ENCODE data around the gene WBP2NL.
"Not testable (repeated sequence)": the region's sequence is repeated elsewhere in the genome, so short reads cannot be mapped to it uniquely, and the experiment has no call there.

Gene WBP2NL, protein sequence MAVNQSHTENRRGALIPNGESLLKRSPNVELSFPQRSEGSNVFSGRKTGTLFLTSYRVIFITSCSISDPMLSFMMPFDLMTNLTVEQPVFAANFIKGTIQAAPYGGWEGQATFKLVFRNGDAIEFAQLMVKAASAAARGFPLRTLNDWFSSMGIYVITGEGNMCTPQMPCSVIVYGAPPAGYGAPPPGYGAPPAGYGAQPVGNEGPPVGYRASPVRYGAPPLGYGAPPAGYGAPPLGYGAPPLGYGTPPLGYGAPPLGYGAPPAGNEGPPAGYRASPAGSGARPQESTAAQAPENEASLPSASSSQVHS

DNA sequence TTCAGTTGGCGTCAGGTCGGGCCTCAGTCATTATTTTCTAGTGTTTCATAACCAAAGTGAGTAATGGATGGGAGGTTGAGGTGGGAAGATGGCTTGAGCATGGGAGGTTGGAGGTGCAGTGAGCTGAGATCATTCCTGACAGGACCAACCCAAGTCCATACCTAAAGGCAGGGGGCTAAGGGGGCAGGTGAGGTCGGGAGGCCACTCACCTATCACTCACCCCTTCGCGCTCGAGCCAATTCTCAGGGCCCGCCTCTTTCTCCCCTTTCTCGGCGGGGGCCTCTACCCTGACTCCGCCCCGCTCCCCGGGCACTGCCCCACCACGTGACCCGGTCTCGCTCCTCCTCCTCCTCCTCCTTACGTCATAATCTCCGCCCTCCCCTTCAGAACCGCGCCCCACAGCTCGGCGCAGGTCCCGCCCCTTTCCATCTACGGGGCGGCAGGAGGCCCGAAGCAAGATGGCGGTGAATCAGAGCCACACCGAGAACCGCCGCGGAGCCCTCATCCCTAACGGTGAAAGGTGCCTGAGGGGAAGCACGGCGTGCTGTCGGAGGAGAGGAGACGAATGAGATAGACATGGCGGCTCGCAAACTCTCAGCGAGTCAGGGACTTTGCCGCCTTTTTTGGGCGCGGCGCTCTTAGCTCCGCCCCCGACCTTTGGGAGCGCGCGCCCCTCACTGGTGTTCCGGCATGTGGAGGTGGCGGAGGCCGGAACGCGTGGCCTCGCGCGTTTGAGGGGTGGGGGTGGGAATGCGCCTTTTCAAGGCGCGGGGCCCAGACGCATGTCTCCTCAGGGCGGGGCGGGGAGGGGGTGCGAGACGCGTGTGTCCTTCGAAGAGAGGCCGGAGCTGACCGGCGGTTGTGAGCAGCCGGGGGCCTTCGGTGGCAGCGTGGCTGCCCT lies at the start of gene WBP2NL:
TSS of gene WBP2NL (plus strand) at position 428 of the 901 bp plus-strand sequence. CDS start at position 459, 31 bp downstream.
- DNase-seq (ENCODE audit: low read depth): peak; percentile 87

GRCh38 chr22:41948928-41949296 lies 49.7 kb upstream of the WBP2NL start:
- not testable (repeated sequence) for DNase-seq (ENCODE audit: low read depth)

GRCh38 chr22:41949297-41949965 lies 49.2 kb upstream of the WBP2NL start:
- no peak for DNase-seq (ENCODE audit: low read depth)

- no peak for DNase-seq (ENCODE audit: low read depth)
Measured at GRCh38 chr22:41951898-41952474, 46.6 kb upstream of the WBP2NL start, which contains the start of gene SMIM45. Gene SMIM45, plus strand, starts transcription at chr22:41952150.

- no peak for DNase-seq (ENCODE audit: low read depth)
Measured at GRCh38 chr22:41952713-41953112, 45.9 kb upstream of the WBP2NL start.

DNA sequence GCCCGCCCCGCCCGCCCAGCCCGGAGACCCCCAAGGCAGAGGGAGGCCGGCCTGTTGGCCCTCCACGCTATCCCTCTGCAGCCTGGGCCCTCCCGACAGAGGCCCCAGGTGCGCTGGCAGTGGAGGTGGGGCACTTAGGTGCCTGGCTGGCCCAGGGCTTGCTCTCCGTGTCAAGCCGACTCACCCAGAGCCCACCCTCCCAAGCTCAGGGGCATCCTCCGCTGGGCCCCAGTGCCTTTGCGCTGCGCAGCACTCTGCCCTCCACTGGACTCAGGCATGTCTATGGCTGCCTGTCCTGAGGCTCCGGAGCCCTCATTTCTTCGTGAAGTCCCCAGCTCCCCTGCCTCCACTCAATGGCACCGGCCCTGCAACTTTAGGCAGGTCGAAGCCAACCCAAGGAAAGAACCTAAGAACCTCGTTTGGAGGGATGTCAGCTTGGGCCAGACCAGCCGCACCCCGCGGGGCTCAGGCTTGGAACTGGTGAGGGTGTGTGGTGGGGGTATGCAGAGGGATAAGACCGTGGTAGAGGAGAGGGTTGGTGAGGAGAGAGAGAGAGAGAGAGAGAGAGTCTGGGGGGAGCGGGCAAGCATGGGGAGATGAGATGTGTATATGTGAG lies 40.5 kb upstream of the WBP2NL start:
- no peak for DNase-seq (ENCODE audit: low read depth)

GRCh38 chr22:41963453-41964111 lies 35.0 kb upstream of the WBP2NL start:
- no peak for DNase-seq (ENCODE audit: low read depth)

DNA sequence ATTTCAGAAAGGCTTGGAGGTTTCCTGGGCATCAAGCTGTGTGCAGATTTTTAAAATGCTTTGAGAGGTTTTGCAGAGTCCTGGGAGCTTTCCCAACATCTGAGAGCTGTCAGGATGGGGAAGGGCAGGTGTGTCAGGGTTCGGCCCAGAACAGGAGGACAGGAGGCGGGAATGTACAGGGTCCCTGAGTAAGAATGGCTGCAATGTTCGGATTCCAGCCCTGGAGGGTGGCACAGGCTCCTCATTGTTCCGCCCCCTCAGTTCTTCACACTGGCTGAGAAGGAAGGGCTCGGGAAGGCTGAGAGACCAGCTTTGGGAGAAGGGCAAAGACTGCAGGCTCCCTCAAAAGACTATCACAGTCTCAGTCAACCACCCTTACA lies 34.5 kb upstream of the WBP2NL start:
- no peak for DNase-seq (ENCODE audit: low read depth)

DNA sequence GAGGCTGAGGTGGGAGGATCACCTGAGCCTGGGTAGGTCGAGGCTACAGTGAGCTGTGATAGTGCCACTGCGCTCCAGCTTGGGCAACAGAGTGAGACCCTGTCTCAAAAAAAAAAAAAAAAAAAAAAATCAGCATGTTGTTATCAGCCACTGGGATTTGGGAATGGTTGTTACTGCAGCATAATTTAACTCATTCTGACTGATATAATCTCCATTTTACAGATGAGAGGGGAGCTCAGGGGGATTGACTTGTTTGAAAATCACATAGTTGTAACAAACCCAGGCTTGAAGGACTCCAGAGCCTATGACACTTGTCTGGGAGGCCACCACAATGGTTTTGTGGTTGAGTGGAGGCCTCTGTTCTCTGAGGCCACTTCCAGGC lies 32.4 kb upstream of the WBP2NL start:
- DNase-seq (ENCODE audit: low read depth): no peak

- DNase-seq (ENCODE audit: low read depth): peak; percentile 20
Measured at GRCh38 chr22:41966607-41967240, 31.9 kb upstream of the WBP2NL start.

DNA sequence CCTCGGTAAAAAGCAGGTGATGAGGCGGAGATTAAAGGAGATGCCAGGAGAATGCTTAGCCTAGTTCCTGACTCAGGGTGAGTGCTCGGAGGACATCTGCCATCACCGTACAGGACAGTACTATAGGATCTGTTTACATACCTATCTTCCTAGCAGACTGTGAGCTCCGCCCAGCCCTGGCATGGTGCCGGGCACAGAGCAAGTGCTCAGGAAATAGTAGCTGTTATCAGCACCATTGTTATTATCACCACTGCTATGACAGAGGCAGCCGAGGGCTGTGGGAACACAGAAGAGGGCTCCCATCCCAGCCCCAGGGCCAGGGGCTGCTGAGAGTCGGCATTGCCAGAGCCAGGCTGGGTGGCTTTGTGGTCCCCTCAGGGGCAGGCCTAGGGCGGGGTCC lies 30.0 kb upstream of the WBP2NL start:
- DNase-seq (ENCODE audit: low read depth): no peak

GRCh38 chr22:41969110-41969646 lies 29.4 kb upstream of the WBP2NL start, which contains the start of gene SEPTIN3:
Gene SEPTIN3, plus strand, starts transcription at chr22:41969443. Its CDS starts 2,050 bp downstream, at chr22:41971493.
- DNase-seq (ENCODE audit: low read depth): no peak

- DNase-seq (ENCODE audit: low read depth): no peak
Measured at GRCh38 chr22:41970601-41971000, 28.0 kb upstream of the WBP2NL start.

- no peak for DNase-seq (ENCODE audit: low read depth)
Measured at GRCh38 chr22:41971431-41971830, 27.2 kb upstream of the WBP2NL start.

DNA sequence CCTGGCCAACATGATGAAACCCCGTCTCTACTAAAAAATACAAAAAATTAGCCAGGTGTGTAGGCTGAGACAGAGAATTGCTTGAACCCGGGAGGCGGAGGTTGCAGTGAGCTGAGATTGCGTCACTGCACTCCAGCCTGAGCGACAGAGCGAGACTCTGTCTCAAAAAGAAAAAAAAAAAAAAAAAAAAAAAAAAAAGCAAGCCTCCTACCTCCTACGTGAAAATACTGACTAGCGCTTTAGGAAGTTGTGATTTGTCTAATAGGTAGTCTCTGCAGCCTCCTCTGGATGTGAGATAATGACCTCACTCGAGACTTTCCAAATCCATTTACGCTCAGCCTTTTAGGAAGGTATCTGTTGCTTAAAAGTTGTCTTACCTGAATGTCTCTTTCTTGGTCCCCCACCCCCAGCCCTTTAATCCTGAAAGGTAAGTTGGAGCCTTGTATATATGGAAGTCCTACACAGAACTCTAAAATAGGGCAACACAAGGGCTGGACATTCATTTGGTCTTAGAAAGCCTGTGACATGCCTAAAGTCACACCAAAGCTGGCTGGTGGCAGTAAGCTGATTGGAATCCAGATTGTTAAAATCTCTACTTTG lies 23.8 kb upstream of the WBP2NL start:
- no peak for DNase-seq (ENCODE audit: low read depth)

GRCh38 chr22:41975299-41976069 lies 23.1 kb upstream of the WBP2NL start:
- no peak for DNase-seq (ENCODE audit: low read depth)

- DNase-seq (ENCODE audit: low read depth): peak; percentile 30
Measured at GRCh38 chr22:41976070-41976901, 22.3 kb upstream of the WBP2NL start.

DNA sequence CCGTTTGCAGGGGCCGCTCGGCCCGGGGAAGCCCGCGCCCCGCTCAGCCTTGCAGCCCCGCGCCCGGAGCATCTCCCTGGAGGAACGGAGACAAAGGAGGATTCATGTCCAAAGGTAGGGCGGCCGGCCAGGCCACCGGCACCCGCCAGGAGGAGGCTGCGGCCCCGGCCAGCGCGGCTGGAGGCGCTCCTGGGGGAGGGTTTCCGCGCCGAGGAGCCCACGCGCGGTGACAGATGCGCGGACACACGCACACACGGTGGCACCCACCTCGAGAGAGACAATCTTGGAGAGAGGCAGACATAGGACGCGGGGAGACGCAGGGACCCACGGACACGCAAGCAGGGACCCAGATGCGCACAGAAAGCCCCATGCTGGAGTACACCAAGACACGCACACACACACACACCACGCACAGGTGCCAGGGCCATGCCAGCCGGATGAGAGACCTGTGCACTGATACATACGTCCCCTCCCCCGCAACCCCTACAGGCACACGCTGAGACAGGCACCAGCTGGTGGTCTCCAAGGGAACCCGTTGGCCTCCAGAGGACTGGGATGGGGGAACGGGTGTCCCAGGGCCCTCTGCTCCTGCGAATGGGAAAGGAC lies 21.5 kb upstream of the WBP2NL start:
- no peak for DNase-seq (ENCODE audit: low read depth)

All from stimulated activated CD4-positive, alpha-beta T cell treated with anti-CD3 and anti-CD28 coated beads, Interleukin-2, amount 100 ng/mL, for 4 hours (primary cell).